ENCODE measurements around the gene SERGEF. TPM values are rescaled to one million over a fixed set of nuclear protein-coding genes. Genes with fewer than 3 reads are reported as not detected.

The SERGEF gene
- total and polyA plus RNA-seq, 7 donors = 11.1 to 33.1 (median 26.0) TPM

DNA sequence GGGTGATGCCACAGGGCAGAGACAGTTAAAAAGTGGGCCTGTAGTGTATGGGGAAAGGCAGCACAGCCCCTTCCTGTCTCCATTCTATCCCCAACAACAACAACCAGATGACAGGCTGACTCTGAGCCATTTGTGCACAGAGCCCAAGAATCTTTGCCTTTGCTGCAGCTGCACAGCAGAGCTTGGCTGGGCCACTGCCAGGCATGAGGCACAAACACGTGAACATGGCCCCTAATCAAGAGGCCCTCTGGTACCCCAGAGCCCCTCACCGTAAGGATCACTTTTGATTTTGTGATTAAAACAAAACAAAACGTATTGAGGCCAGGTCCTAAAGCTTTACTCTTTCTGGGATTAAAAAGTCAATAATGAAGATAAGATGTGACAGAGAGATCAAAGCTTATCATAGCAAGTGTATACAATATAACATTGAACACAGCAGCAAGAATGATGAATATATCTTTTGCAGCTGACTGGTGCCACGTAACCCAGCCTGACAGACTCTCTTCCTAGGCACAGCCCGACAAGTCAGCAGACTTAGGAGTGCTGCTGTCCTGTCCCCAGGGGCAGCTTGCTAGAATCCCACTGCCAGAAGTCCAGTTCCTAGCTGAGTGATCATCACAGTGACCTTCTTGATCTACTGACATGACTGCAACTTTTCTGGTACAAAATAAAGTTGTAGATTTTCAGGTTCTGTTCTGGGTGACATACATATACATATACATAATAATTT is 117.8 kb downstream of the SERGEF start:
- Histone ChIP-seq H3K36me3 (ENCODE audit: insufficient read depth in 1 of 2, low read depth in 1 of 2) (peaks cover 0 to 4% of the 10 kb centered on the region in 2 donors), H3K4me3 (no peak overlapping the region), H3K4me1 (no peaks in the 10 kb centered on the region), H3K27ac (no peak overlapping the region), H3K9me3 (no peaks in the 10 kb centered on the region), H3K27me3 (ENCODE audit: insufficient read depth in 3 of 3, low read length in 2 of 3) (no peaks in the 10 kb centered on the region)
- 50 to 58% (median 50%) methylated on average over 5 of the region's 5 CpGs for WGBS, 3 donors
- ATAC-seq (no peak), DNase-seq (no peak)
- TF ChIP-seq, protein P1, sequence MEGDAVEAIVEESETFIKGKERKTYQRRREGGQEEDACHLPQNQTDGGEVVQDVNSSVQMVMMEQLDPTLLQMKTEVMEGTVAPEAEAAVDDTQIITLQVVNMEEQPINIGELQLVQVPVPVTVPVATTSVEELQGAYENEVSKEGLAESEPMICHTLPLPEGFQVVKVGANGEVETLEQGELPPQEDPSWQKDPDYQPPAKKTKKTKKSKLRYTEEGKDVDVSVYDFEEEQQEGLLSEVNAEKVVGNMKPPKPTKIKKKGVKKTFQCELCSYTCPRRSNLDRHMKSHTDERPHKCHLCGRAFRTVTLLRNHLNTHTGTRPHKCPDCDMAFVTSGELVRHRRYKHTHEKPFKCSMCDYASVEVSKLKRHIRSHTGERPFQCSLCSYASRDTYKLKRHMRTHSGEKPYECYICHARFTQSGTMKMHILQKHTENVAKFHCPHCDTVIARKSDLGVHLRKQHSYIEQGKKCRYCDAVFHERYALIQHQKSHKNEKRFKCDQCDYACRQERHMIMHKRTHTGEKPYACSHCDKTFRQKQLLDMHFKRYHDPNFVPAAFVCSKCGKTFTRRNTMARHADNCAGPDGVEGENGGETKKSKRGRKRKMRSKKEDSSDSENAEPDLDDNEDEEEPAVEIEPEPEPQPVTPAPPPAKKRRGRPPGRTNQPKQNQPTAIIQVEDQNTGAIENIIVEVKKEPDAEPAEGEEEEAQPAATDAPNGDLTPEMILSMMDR (IDR thresholded peaks at IDR 0.05) = no peak
- intact Hi-C loops (cut with DNase I) = no loop called here

DNA sequence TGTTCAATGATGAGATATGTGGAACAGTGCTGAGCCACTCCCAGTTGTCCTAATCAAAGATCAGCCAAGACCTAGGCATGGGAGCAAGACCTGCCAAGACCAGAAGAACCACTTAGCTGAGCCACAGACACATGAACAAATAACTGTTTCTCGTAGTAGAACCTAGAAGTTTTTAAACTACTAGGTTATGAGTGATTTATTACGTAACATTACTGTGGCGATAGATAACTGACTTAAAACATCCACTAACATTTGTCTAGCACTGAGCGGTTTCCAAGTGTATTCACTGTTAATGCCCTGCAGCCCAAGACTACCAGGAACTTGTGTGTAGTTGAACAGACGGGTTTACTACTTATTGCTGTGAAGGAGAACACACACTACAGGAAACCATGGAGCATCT is 120.4 kb downstream of the SERGEF start:
- Histone ChIP-seq H3K27me3 (ENCODE audit: insufficient read depth in 3 of 3, low read length in 2 of 3) (no peaks in the 10 kb centered on the region), H3K27ac (no peak overlapping the region), H3K4me3 (no peak overlapping the region), H3K36me3 (ENCODE audit: insufficient read depth in 1 of 2, low read depth in 1 of 2) (peaks cover 0 to 4% of the 10 kb centered on the region in 2 donors), H3K9me3 (no peaks in the 10 kb centered on the region), H3K4me1 (no peaks in the 10 kb centered on the region)
- intact Hi-C loops (cut with DNase I) = no loop called here
- ATAC-seq = no peak
- TF ChIP-seq, protein P1 (IDR thresholded peaks at IDR 0.05) = no peak
- DNase-seq = no peak
- 96 to 97% (median 97%) methylated on average over 5 of the region's 5 CpGs for whole genome bisulfite sequencing, 3 donors

DNA sequence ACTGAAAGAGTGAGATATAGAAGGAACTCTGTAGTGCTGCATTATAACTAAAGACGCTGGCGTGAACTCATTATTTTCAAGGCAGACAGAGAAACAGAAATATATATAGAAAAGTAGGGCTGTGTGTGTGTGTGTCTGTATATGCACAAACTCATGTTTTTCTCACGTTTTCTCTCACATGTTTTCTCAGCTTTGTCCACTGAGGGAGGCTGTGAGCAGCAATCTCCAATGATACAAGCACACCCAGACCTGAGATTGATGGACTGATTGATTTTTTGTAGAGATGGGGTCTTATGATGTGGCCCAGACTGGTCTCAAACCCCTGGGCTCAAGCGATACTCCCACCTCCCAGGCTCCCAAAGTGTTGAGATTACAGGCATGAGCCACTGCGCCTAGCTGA is 122.5 kb downstream of the SERGEF start:
- Histone ChIP-seq H3K9me3 (no peaks in the 10 kb centered on the region), H3K4me1 (no peaks in the 10 kb centered on the region), H3K4me3 (no peak overlapping the region), H3K27me3 (ENCODE audit: insufficient read depth in 3 of 3, low read length in 2 of 3) (no peaks in the 10 kb centered on the region), H3K27ac (no peak overlapping the region), H3K36me3 (ENCODE audit: insufficient read depth in 1 of 2, low read depth in 1 of 2) (peaks cover 0 to 4% of the 10 kb centered on the region in 2 donors)
- intact Hi-C loops (cut with DNase I) = no loop called here
- ATAC-seq (no peak), DNase-seq (no peak)
- TF ChIP-seq, protein P1 (IDR thresholded peaks at IDR 0.05) = no peak
- 94 to 96% (median 96%) methylated on average over 5 of the region's 5 CpGs for WGBS, 3 donors

DNA sequence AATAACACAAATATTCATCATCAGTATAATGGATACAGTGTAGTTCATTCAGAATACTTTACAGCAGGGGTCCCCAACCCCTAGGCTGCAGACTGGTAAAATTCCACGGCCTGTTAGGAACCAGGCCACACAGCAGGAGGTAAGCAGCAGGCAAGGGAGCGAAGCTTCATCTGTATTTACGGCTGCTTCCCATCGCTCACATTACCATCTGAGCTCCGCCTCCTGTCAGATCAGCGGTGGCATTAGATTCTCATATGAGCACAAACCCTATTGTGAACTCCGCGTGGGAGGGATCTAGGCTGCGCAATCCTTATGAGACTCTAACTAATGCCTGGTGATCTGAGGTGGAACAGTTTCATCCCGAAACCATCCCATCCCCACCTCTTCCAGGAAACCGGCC is 125.1 kb downstream of the SERGEF start:
- intact Hi-C loops (cut with DNase I) = no loop called here
- no peak for ATAC-seq
- no peak for DNase-seq
- no peaks in the 10 kb centered on the region for H3K4me1 ChIP-seq
- H3K9me3 ChIP-seq = no peaks in the 10 kb centered on the region
- TF ChIP-seq, protein P1 (IDR thresholded peaks at IDR 0.05) = no peak
- peaks cover 0 to 4% of the 10 kb centered on the region in 2 donors for H3K36me3 ChIP-seq (ENCODE audit: insufficient read depth in 1 of 2, low read depth in 1 of 2)
- H3K4me3 ChIP-seq = no peak overlapping the region
- H3K27me3 ChIP-seq (ENCODE audit: insufficient read depth in 3 of 3, low read length in 2 of 3) = no peaks in the 10 kb centered on the region
- no peak overlapping the region for H3K27ac ChIP-seq
- 75 to 81% (median 77%) methylated on average over 11 of the region's 11 CpGs for WGBS, 3 donors

DNA sequence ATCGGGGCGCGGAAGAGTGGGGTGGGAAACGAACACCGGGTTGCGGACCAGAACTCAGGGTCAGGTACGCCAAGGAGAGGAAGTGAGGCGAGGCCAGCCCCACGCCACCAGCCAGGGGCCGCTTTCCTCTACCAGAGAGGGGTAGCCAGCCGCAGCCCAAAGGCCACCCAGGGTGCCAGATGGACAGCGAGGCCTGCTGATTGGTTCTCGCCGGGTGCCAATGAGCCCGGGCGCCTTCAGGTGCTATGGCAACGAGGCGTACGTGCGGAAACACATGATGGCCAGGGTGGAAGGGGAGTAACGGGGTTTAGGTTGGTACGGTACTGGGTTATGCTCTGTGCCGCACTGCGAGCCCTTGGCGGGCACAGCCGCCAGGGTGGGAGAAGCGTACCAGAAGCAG is 128.9 kb downstream of the SERGEF start:
- H3K9me3 ChIP-seq = no peaks in the 10 kb centered on the region
- no peak for DNase-seq
- H3K36me3 ChIP-seq (ENCODE audit: insufficient read depth in 1 of 2, low read depth in 1 of 2) = no peaks in the 10 kb centered on the region
- intact Hi-C loops (cut with DNase I) = no loop called here
- H3K27ac ChIP-seq = no peak overlapping the region
- no peak for ATAC-seq
- no peaks in the 10 kb centered on the region for H3K4me1 ChIP-seq
- no peak overlapping the region for H3K4me3 ChIP-seq
- WGBS, 3 donors = 95 to 97% (median 96%) methylated on average over 27 of the region's 27 CpGs
- H3K27me3 ChIP-seq (ENCODE audit: insufficient read depth in 3 of 3, low read length in 2 of 3) = no peaks in the 10 kb centered on the region
- TF ChIP-seq, protein P1 (IDR thresholded peaks at IDR 0.05) = no peak
